H1 (cell line): ENCODE measurements around the gene HEATR1. TPM values are rescaled to one million over a fixed set of nuclear protein-coding genes. Genes with fewer than 3 reads are reported as not detected.

Experiments
- RNF2 ChIP-seq: fragments of 200-900, 300-1000 bp; sonication (generic); IDR thresholded peaks from 2 replicates; pipeline ENCODE4 v1.7.1; 2016; ENCODE audit warnings: borderline replicate concordance, low read depth, mild to moderate bottlenecking, antibody characterized with exemption, low read length; ENCODE audit not compliant: poor library complexity, severe bottlenecking; ENCODE audit errors: missing control alignments
- TAF1 ChIP-seq: IDR thresholded peaks from 2 replicates; pipeline ENCODE4 v1.6.1; 2011; ENCODE audit warnings: mild to moderate bottlenecking, low read depth, low read length
- polyA plus RNA-seq, 7 experiments: library from polyadenylated mRNA; depleted of rRNA in 3 of 7; stranded (reverse) in 5 of 7; unstranded in 2 of 7; fragments of >200 nt in 5 of 7; fragments of 200-250 nt in 2 of 7; gene quantifications; 1 replicate in 5 of 7; 2 replicates in 1 of 7; 4 replicates in 1 of 7; pipeline versions ENCODE4 v1.2.1 to v1.2.3, GENCODE V29; 2011 to 2013; ENCODE audit warnings: missing spikeins in 2 of 7, mixed read lengths in 2 of 7
- total RNA-seq: library from RNA; stranded (reverse); fragmentation: NEBNext Ultra II Directional; extraction: Animal tissue kit (Norgen Biotek cat#: 25700); gene quantifications from 2 replicates; pipeline ENCODE4 v1.2.1, GENCODE V29; 2021

HEATR1 gene
- total and polyA plus RNA-seq, 2 of the 8 experiments (the other 6 are each of a cell fraction or from before 2014, with no cell fraction given) = 13.0 to 95.8 TPM

DNA sequence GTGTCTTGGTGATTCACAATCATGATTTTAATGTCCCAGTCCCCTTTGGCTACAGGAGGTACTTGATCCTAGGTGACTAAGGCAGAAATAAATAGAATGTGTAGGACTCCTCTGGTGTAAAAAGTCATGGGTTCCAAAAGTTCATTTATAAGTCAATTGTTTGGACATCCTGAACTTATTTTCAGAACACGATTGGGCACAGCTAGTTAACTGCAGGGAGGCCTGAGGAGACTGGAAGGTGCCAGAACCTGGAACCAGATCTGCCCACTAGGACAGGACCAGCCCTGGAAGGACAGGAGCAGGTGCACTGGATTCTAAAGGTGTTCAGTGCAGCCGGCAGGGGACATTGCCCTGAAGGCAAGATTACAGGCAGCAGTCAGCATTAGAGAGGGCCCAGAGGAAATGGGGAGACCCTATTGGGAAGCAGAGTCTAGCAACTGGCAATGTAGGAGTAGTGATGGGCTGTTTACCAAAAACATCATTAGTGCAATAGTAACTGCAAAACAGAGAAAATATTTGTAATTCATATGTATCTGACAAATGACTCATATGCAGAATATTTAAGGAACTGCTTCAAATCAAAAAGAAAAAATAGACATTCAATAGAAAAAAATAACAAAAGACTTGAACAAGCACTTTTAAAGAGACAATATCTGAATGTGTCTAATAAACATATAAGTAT lies 23.6 kb upstream of the HEATR1 start (continued):
- TF ChIP-seq RNF2 (no peak), TAF1 (no peak)
